Stimulated activated CD4-positive, alpha-beta T cell treated with anti-CD3 and anti-CD28 coated beads, Interleukin-15, amount 100 ng/mL, for 48 hours (primary cell): ENCODE measurements around the gene SLC35E1.

Experiments used
- DNase-seq, 2 donors: peaks; one replicate each; pipeline ENCODE4 v3.0.0-alpha.2; 2020; ENCODE audit warnings: low read depth in 2 of 2

The SLC35E1 gene

DNA sequence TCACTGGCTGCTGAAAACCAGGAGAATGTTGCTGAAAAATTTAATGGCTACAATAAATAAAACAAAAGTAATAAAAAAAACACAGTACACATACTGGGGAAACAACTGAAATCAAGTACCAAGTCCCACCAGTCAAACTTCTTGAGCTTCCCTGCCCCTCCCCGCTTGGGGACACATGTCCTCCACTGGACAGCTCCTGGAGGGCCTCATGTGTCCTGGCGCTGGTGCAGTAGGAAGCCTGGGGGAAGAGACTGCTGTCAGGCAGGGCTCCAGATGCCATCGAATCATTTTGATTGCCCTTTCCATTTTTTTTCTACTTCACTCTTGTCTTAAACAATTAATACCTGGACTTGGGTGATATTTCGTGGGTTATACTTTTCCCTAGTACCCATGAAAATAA is 26.6 kb upstream of the SLC35E1 start:
- no peak for DNase-seq

DNA sequence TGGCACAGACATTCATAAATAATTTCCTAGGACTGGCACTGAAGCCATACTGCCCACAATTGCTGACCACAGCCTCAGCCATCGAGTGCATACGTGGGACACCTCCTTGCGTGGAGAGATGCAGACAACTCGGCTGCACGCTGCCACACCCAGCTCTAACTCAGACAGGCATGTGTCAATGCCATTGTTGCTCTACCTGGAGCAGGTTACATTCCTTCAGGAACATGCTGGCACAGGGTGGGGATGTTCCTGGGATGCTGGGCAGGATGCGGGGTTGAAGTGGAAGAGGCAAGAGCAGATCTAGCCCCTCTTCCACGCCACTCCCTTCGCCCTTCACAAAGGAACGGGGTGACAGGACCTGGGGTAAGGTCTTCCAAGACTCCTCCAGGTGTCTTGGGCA is 24.2 kb upstream of the SLC35E1 start:
- DNase-seq: no peak

DNA sequence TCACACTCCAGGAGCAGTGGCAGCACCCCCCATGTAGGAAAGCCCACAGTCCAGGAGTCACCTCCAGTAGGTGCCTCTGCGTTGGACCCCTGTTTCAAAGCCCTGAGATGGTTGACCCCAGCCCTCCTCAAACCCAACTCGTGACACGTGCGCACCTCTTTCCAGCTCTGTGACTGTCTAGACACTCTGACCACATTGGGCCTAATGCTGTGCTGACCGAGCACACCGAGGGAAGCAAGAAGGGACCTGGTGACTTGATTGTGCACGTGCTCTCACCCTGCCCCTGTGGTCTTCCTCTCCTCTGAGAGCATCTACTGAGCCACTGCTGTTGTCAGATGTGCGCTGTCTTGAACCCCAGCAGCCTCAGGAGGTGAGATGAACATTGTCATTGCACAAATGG is 22.9 kb upstream of the SLC35E1 start:
- no peak for DNase-seq

DNA sequence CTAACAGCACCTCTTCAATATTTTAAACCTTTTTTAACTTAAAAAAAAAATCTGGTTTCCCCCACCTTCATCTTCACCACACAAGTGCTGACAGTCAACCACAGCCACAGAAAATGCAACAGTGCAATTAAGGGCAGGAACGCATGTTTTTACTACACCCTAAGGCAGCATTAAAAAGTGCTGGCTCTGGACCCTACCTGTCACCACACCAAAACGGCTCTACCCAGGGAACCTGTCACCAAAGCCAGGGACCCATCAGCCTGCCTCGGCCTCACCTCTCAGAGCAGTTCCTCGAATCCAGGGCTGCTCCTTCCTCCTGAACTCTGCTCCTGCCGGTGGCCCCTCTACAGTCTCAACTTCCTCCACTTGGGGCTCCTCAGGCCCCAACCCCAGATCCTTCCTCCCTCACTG is 22.5 kb upstream of the SLC35E1 start:
- DNase-seq: no peak

DNA sequence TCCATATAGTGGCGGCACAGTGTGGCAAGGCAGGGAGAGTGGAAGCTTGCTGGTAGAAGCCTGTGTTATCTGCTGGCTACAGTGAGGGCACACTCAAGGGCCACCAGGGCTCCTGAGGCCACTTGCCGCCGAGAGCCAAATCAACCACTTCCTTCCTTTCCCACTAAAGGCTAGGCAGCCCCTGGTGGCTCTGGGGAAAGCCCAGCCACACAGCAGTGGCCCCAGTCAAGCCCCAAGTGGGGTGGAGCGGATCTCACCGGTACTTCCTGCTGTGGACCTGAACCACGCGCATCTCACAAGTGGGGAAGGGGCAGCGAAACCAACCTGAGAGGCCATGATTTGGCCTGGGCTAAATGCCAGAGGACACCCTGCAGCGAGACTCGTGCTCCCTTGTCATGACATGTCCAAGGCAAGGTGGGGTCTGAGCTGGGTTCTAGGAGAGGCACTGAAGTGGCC is 21.9 kb upstream of the SLC35E1 start:
- no peak for DNase-seq

DNA sequence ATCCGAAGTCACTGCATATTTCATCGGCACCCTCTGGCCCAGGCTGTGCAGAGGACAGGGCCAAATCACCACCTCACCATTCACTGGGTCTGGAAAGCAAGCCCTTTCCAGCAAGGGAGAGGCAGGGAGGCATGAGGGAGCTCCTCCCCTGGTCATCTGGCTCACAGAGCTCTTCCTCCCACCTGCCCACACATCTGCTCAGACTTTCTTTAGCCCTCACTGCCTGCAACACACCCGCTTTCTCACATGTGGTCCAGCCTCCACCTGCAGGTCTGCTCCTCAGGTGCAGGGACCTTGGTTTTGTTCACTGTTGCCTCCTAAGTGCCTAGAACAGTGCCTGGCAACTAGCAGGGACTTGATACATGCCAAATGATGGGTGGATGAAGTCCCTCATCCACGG is 21.0 kb upstream of the SLC35E1 start:
- DNase-seq: no peak

DNA sequence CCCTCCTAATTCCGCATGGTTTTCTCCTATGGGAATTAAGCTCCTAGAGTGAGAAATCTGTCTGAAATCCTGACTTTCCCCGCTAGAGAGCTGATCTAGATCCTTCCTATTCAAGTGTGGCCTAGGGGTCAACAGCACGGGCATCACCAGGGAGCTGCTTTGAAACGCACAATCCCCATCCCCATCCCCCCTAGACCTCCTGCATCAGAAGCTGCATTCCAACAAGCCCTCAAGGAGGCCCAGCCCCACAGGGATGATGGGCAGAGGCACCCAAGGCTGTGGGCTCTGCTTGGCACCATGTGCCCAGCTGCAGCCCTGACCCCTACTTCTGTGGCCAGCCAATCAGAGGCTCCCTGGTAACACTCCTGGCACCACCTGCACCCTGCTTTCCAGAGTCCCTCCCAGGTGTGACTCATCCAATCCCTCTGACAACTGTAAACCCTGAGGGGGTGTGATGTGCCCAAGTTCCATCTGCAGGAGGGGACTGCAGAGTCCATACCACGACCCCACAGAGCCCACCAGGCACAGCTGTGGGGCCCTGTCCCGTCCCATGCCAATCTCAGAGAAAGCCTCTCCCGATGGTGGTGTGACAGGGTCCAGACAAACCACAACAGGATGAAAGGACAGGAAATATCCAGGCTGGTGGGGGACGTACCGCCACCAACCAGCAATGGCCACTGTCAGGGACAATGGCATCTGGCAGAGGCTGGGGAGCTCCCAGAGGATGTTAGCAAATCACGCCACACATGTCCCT is 19.8 kb upstream of the SLC35E1 start:
- no peak for DNase-seq

DNA sequence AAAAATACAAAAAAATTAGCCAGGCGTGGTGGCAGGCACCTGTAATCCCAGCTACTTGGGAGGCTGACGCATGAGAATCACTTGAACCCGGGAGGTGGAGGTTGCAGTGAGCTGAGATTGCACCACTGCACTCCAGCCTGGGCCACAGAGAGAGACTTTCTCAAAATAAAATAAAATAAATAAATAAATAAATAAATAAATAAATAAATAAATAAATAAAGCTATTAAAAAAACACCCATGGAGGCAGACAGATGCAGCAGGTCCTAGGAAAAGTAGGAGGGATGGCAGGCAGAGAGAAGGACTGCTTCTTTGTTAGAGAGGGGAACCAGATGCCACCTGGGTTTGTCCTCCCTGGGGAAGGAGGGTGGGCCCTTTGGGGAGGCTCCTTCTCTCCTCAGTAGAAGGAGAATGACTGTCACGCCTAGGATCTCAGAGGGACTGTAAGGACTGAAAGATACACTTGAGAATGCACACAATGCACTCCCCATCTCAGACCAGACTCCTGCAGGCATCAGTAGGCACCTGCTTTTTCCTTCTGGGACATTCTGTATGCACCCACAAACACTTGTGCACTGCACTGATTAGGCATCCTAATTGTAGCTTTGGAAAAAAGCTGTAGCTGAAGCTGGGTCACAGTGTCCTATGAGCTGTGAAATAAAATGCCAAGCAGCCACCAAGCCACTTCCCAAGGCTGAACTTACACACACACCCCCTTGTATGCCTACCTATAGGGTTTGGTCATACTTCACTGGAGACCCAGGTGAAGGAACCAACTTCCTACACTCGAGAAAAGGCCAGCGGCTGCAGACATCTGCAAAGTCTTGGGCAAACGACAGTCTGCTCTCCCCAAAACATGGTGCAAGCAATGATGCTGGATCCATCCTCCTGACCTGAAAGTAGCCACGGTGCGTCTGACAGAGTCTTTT is 18.9 kb upstream of the SLC35E1 start:
- DNase-seq: no peak

DNA sequence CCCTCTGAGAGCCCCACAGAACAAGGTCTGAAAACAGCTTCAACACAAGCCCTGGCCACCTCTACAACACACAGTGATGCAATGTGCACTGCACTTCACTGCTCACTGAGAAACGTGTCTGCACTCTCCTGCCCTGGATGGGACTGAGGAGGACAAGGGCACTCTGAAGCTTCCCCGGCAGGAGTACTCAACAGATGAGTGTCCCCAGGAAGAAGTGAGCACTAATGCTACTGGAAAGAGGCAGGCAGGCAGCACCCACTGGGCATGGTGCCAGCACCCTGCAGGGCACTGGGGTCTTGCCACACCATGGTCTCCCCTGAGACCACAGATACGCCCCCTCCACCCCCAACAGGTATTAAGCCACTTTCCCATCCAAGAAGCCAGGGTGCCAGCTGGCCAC is 17.7 kb upstream of the SLC35E1 start:
- no peak for DNase-seq

DNA sequence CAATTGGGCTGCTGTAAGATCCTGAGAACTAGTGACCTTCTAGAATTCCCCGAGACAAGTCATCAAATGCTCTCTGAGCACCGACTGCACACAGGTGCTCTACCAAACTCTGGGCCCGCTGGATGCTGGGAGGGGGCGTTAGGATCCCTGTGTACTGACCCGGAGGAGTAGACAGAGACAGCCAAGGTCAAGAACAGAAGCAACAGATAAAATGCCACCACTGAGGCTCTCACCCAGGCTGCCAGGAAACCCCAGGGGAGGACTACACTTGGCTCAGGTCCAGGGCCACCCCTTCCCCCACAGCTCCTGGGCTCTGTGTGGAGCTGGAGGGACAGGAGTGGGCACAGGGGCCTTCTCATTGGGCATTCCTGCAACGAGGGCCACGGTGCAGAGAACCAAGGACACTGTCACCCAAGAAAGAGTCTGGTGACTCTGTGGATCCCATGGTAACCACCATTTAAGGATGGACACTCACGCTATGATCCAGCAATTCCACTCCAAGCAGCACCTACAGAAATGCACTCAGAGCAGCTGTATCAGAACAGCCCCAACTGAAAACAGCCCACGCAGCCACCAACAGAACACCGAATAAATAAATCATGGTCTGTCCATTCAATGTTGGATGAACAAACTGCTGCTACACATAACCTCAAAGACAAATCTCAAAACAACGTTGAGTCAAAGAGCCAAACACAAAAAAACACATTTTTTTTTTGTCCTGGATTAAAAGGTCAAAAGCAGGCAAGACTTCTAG is 16.8 kb upstream of the SLC35E1 start:
- no peak for DNase-seq

DNA sequence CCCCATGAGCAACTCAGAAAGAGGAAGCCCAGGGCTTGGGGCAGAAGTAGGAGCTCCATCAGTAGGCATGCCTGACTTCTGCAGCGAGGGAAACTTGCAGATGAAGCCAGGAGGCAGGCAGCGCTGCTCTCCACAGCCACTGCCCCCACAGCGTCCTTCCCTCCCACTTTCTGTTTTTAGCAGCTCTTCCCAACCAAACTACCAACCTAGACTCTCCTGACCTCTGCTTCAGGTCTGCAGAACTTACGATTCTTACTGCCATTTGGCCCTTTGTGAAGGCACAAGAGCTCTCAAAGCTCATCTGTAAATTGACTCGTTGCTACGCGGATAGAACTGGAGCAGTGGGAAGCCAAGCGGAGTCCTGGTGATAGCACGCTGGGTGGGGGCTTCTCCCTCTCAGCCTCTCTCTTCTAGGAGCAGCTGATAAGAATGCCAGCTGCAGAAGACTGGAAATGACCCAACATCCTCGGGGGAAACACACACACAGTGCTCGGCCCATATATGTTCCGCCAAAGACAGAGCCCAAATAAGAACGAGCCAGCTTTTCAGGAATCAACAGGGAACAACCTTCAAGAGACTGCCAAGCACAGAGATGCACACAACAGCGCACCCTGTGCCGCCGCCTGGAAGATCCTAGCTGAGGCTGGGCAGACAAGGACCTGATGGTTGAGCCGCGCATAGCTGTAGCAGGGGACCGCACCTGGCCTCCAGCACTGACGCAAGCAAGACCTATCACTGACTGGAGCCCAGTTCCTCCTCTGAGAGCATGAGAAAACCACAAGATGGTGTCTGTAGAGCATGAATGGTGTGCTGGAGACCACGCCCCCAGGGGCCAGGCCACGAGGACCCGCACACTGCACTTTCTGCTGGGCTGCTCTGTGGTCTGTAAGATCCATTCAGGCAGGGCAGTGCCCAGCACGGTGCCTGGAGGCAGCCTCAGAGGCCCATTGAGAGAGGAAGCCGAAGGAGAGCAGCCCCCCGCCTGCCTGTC is 15.9 kb upstream of the SLC35E1 start:
- peak; percentile 57 to 61 for DNase-seq

DNA sequence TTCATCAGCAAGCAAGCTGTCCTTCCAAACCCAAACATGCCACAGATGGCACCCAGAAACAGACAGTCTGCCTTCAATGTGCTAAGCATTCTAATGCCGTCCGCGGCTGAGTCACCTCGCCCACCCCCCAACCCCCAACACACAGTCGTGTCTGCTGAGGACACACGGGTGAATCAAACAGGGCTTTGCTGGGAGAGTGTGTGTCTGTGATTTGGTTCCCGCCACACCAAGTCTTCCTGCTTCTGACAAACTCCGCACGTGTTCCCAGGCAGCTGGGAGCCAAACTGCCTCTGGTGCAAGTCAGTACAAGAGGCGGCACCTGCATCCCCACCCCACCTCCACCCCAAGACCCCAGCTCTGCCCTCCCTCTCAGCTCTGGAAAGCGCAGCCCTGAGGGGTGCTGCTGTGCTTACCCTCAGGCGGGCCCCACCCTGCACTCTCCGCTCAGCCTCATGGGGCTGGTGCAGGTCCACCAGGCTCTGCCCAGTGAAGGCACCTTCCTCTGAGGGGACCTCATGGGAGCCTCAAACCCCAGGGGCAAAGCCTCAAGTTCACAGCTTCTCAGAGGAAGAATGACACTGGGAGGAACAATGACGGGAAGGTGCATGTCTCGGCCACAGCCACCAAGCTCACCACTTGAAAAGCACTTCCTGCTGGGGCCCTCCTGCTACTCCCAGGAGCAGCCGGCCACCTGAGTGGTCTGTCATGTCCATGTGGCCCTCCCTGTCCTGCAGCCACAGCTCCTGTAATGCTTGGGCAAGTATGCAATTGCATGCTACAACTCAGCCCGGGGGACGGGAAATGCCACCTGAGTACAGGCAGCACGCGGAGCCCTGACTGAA is 15.0 kb upstream of the SLC35E1 start:
- DNase-seq: peak in 1 of 2 donors; percentile 59

DNA sequence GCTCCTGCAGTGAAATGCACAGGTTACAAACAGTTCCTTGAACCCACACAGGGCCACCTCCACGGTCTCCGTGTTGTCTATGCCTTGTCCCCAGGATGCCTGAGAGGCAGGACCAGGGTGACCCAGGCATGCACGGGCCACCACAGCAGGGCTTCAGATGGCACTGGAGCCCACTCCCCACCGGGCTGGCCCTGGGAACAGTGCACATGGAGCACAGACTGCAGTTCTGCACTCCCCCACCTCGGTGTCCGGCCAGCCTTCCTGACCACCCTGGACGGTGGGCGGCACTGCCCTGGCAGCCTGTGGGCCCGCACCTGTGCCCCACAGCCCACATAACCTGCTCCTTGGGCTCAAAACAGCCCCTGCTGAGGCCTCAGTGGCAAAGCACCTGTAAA is 14.3 kb upstream of the SLC35E1 start:
- no peak for DNase-seq

DNA sequence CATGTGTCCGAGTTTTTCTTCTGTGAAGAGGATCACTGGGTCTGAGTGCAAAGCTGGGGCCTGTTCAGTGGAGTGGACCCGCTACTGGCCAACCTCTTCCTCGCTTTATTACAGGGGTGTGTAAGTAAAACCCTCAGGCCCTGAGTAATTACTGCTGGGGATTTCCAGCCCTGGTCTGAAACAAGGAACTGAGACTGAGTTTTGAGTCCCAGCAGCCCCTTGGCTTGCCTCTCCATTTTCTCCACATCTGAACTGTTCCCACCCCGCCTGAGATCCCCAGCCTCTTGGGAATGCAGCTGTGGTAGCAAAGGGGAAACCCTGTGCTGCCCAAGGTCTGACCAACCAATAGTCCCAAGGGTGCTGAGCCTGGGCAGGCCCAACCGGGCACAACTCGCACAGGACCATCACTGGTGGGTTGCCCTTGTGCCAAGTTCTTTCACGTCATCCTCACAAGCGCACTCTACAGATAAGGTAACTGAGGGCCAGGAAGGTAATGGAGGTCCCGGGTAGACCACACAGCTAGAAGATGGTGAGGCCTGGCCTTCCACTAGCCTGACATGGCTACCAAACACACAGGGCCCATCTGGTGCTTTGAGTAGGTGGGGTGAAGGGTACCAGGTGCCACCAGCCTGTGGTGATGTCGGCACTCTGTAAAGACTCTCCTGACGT is 13.7 kb upstream of the SLC35E1 start:
- DNase-seq: peak in 1 of 2 donors; percentile 38

DNA sequence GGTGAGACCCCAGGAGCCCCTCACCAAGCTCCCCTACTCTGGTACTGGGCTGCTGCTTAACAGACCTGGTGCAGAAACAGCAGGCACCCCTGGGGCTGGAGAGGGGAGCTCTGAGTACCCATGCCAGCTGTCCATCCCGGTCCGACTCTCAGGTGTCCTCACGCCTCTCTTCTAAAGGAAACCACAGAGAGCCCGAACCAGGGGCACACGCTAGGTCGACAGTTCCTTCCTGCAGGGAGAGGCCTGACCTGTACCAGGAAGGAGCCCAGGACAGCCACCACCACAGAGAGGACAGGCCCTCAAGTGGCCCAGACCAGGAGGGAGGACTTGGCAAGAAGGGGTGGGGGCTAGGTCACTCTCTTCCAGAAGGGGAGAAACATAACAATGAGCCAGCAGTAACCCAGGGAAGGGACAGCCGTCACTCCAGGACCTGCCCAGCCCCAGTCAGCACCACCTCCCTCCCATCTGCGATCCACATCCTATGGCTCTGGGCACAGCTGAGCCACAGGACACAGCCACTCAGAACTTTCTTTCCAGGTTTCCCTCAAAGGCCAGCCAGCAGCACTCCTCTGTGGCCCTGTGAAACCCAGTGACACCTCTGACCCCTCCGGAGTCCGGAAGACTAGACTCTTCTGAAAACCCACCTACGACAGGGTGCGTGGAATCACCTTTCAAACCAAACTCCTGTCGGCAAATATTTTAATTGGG is 13.0 kb upstream of the SLC35E1 start:
- DNase-seq: no peak

DNA sequence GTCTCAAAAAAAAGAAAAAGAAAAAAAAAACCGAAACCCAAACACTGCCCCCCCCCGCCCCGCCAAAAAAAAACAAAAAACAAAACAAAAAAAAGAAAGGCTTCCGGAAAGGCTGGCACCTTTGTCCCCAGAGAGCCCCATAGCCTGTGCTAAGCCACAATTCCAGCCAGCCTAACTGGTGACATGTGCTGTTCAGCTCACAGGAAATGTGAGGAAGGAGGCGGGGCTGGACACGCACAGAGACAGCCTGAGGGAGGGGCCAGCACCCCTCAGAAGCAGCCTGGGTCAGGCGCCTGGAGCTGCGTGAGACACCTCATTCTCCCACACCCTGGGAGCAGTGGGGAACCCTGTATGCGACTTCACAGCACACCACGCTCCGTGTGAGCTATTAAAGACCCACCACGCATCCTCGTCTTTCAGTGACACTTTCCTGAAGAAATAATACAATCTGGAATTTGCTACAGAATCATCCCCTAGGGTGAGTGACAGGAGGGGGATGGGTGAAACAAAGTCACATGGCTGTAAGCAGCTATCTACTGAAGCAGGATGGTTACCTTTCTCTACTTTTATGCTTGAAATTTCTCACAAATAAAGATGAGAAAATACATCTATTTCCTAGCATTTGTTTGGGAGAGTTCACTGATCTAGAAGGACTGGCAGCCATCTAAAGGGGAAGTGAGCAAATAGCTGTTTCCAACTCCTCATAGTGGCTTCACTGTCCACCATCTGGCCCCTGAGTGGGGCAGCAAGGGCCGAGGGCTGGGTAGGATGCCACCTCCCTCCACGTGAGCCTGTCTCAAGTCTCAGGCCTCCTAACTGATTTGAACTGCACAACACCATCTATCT is 12.3 kb upstream of the SLC35E1 start:
- DNase-seq: peak; percentile 74 to 82

DNA sequence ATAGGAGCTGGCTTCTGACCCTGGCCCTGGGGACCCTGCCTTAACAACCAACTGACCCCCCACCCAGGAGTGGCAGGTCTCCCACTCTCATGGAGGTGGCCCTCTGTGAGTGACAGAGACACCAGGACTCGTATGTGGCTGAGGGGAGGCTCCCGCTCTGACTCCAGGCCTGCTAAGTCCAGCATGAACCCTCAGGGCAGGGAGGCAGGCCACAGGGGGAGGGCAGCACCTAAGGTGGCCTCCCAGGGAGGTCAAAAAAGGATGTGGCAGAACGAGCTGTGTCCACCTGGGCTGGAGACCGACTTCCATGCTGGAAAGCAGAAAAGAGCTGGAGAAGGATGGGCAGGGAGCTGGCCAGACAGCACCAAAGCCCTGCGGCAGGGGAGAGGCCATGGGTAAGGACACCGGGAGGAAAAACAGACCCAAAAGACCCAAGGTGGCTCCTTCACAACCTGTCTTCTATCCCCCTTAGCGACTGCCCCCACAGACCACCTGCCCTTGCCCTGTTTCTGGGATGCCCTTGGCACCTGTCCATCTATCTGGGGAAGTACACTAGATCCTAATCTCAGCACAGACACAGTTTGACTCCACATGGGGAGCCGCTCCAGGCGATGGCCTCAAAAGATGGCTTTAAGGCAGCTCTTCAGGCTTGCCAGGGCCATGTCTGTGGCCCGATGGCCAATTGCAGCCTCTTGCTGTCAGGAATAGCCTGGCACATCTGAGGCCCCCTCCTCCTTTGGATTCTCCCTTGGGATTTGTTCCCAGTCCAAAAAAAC is 10.5 kb upstream of the SLC35E1 start:
- DNase-seq: no peak
